ENCODE results near the gene RASD2. TPM values are rescaled to one million over a fixed set of nuclear protein-coding genes. Genes with fewer than 3 reads are reported as not detected.

The RASD2 gene
- total RNA-seq, 1 donor from 2014 or later, result not detected

DNA sequence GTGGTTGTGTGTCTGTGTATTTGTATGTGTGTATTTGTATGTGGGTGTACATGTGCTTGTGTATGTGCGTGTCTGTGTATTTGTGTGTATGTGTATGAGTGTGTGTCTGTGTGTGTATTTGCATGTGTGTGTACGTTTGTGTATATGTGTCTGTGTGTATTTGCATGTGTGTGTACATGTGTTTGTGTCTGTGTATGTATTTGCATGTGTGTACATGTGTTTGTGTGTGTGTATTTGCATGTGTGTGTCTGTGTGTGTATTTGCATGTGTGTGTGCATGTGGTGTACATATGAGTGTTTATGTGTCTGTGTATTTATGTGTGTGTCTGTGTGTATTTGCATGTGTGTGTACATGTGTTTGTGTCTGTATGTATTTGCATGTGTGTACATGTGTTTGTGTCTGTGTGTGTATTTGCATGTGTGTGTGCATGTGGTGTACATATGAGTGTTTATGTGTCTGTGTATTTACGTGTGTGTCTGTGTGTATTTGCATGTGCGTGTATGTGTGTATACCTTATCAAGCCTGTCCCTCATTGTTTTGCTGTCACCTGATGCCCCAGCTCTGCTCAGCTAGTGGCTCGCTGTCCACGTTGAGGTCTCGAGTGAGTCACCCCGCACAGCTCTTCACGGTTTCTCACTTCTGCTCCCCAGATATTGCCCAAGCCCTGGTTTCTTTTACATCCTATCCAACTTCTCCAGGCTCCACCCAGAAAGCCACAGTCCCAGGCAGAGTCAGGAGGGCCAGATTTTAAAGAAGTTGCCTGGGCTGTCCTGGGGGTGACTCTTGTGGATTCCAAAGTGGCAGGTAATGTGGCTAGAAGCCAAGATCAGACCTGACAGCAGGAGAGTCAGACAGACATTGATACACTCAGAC is 61.3 kb downstream of the RASD2 start:
- no peak for DNase-seq (ENCODE audit: low read depth in 2 of 2)

Other genes starting within 250 kb of the RASD2 start
- 18.1 and 27.2 TPM in 2 replicates for gene TOM1, start 240.9 kb upstream of the RASD2 start, total RNA-seq
- gene HMOX1, start 159.7 kb upstream of the RASD2 start, total RNA-seq, result 50.3 and 60.7 TPM in 2 replicates
- gene MCM5, start 140.7 kb upstream of the RASD2 start, total RNA-seq, result 15.3 and 31.8 TPM in 2 replicates
- gene MB, start 76.5 kb downstream of the RASD2 start, total RNA-seq, result not detected in 2 replicates
- 7.2 and 13.3 TPM in 2 replicates for gene APOL6, start 107.6 kb downstream of the RASD2 start, total RNA-seq
- gene APOL5, start 177.0 kb downstream of the RASD2 start, total RNA-seq, result not detected in 2 replicates